HG03108 (cell line): ENCODE results near the gene DCAF10.
"Not testable (repeated sequence)": the region's sequence is repeated elsewhere in the genome, so short reads cannot be mapped to it uniquely, and the experiment has no call there.

Source experiments
- ATAC-seq: cut with Tn5 transposase; IDR thresholded peaks from one replicate; pipeline ENCODE4 v1.9.1; 2021; ENCODE audit warnings: moderate library complexity; ENCODE audit not compliant: unreplicated experiment

DCAF10 gene

GRCh38 chr9:37906312-37907239, 106.0 kb downstream of the DCAF10 start:
- ATAC-seq: no peak

- no peak for ATAC-seq
Measured at GRCh38 chr9:37908283-37908682, 107.7 kb downstream of the DCAF10 start.

- ATAC-seq: no peak
Measured at GRCh38 chr9:37908698-37909186, 108.1 kb downstream of the DCAF10 start.

GRCh38 chr9:37909326-37909725, 108.7 kb downstream of the DCAF10 start:
- no peak for ATAC-seq

- not testable (repeated sequence) for ATAC-seq
Measured at GRCh38 chr9:37909836-37910235, 109.2 kb downstream of the DCAF10 start.

- ATAC-seq: no peak
Measured at GRCh38 chr9:37910271-37910670, 109.7 kb downstream of the DCAF10 start.

- ATAC-seq: no peak
Measured at GRCh38 chr9:37911271-37911681, 110.7 kb downstream of the DCAF10 start.

- ATAC-seq: peak; percentile 74
Measured at GRCh38 chr9:37913480-37914153, 113.0 kb downstream of the DCAF10 start.

- ATAC-seq: no peak
Measured at GRCh38 chr9:37914154-37914551, 113.6 kb downstream of the DCAF10 start.

- ATAC-seq: no peak
Measured at GRCh38 chr9:37914701-37915358, 114.2 kb downstream of the DCAF10 start.

- ATAC-seq: no peak
Measured at GRCh38 chr9:37915911-37916470, 115.4 kb downstream of the DCAF10 start.

- ATAC-seq: no peak
Measured at GRCh38 chr9:37916471-37917312, 116.1 kb downstream of the DCAF10 start.
